ENCODE data around the gene HS1BP3. TPM values are rescaled to one million over a fixed set of nuclear protein-coding genes. Genes with fewer than 3 reads are reported as not detected.

Gene HS1BP3
- total RNA-seq, 1 donor from 2014 or later: 21.0 TPM

GRCh38 chr2:20678780-20679179 is 27.9 kb upstream of the HS1BP3 start:
- no peak overlapping the region for H3K4me3 ChIP-seq (ENCODE audit: insufficient read depth, low read depth, low read length)
- H3K27me3 ChIP-seq (ENCODE audit: insufficient read depth, low read length): peaks cover 2% of the 10 kb centered on the region
- Mint-ChIP-seq H3K9me3 (ENCODE audit: unreplicated experiment) (peaks cover 2% of the 10 kb centered on the region), H3K4me1 (ENCODE audit: low read depth, unreplicated experiment) (peaks cover 2% of the 10 kb centered on the region), H3K36me3 (ENCODE audit: low read depth, unreplicated experiment) (peaks cover 10% of the 10 kb centered on the region), H3K27ac (ENCODE audit: unreplicated experiment) (no peak overlapping the region), H3K27me3 (ENCODE audit: low read depth, unreplicated experiment) (peaks cover 3% of the 10 kb centered on the region), H3K4me3 (ENCODE audit: unreplicated experiment) (no peak overlapping the region)
- TF ChIP-seq EZH2 (IDR thresholded peaks at IDR 0.05; ENCODE audit: insufficient read depth, low read length) (no peak), CTCF (IDR thresholded peaks at IDR 0.05; ENCODE audit: insufficient read depth, low read depth, low read length) (no peak)
- no peak overlapping the region for H3K27ac ChIP-seq (ENCODE audit: low read depth, low read length)
- H2AFZ ChIP-seq (ENCODE audit: low read depth, low read length): no peak overlapping the region
- no peaks in the 10 kb centered on the region for H3K9me3 ChIP-seq (ENCODE audit: insufficient read depth, low read depth, low read length)
- no peaks in the 10 kb centered on the region for H4K20me1 ChIP-seq (ENCODE audit: insufficient read depth, low read length)
- no peaks in the 10 kb centered on the region for H3K36me3 ChIP-seq (ENCODE audit: insufficient read depth, low read length)
- H3K4me1 ChIP-seq (ENCODE audit: insufficient read depth, low read length): peaks cover 7% of the 10 kb centered on the region
- no peak for FAIRE-seq
- H3K4me2 ChIP-seq (ENCODE audit: low read length): no peak overlapping the region
- H3K9ac ChIP-seq (ENCODE audit: low read length): no peak overlapping the region
- DNase-seq (ENCODE audit: low read depth): no peak
- H3K79me2 ChIP-seq (ENCODE audit: insufficient read depth, low read length): no peaks in the 10 kb centered on the region

- Mint-ChIP-seq H3K27ac (ENCODE audit: unreplicated experiment) (no peak overlapping the region), H3K9me3 (ENCODE audit: unreplicated experiment) (peaks cover 2% of the 10 kb centered on the region), H3K4me1 (ENCODE audit: low read depth, unreplicated experiment) (peaks cover 2% of the 10 kb centered on the region), H3K36me3 (ENCODE audit: low read depth, unreplicated experiment) (peaks cover 10% of the 10 kb centered on the region), H3K4me3 (ENCODE audit: unreplicated experiment) (no peak overlapping the region), H3K27me3 (ENCODE audit: low read depth, unreplicated experiment) (peaks cover 11% of the 10 kb centered on the region)
- no peaks in the 10 kb centered on the region for H3K9me3 ChIP-seq (ENCODE audit: insufficient read depth, low read depth, low read length)
- no peak overlapping the region for H3K4me2 ChIP-seq (ENCODE audit: low read length)
- H3K9ac ChIP-seq (ENCODE audit: low read length): no peak overlapping the region
- DNase-seq (ENCODE audit: low read depth) (no peak), FAIRE-seq (no peak)
- no peak overlapping the region for H3K27ac ChIP-seq (ENCODE audit: low read depth, low read length)
- H3K4me3 ChIP-seq (ENCODE audit: insufficient read depth, low read depth, low read length): no peak overlapping the region
- no peaks in the 10 kb centered on the region for H4K20me1 ChIP-seq (ENCODE audit: insufficient read depth, low read length)
- no peak overlapping the region for H2AFZ ChIP-seq (ENCODE audit: low read depth, low read length)
- no peak for TF ChIP-seq EZH2 (IDR thresholded peaks at IDR 0.05; ENCODE audit: insufficient read depth, low read length)
- TF ChIP-seq CTCF (IDR thresholded peaks at IDR 0.05; ENCODE audit: insufficient read depth, low read depth, low read length): no peak
- no peaks in the 10 kb centered on the region for H3K36me3 ChIP-seq (ENCODE audit: insufficient read depth, low read length)
- no peaks in the 10 kb centered on the region for H3K79me2 ChIP-seq (ENCODE audit: insufficient read depth, low read length)
- peaks cover 10% of the 10 kb centered on the region for H3K27me3 ChIP-seq (ENCODE audit: insufficient read depth, low read length)
- H3K4me1 ChIP-seq (ENCODE audit: insufficient read depth, low read length): peaks cover 7% of the 10 kb centered on the region
Measured at GRCh38 chr2:20678086-20678395, 27.1 kb upstream of the HS1BP3 start.

- Mint-ChIP-seq H3K27ac (ENCODE audit: unreplicated experiment) (no peak overlapping the region), H3K27me3 (ENCODE audit: low read depth, unreplicated experiment) (peaks cover 16% of the 10 kb centered on the region)
Measured at GRCh38 chr2:20677301-20678085, 26.6 kb upstream of the HS1BP3 start.

More at GRCh38 chr2:20677301-20678085, 26.6 kb upstream of the HS1BP3 start:
- no peak overlapping the region for H2AFZ ChIP-seq (ENCODE audit: low read depth, low read length)
- peaks cover 15% of the 10 kb centered on the region for H3K27me3 ChIP-seq (ENCODE audit: insufficient read depth, low read length)
- Mint-ChIP-seq H3K9me3 (ENCODE audit: unreplicated experiment) (peaks cover 2% of the 10 kb centered on the region), H3K36me3 (ENCODE audit: low read depth, unreplicated experiment) (peaks cover 8% of the 10 kb centered on the region), H3K4me3 (ENCODE audit: unreplicated experiment) (no peak overlapping the region), H3K4me1 (ENCODE audit: low read depth, unreplicated experiment) (peaks cover 2% of the 10 kb centered on the region)
- no peak overlapping the region for H3K9ac ChIP-seq (ENCODE audit: low read length)
- FAIRE-seq: no peak
- no peak for DNase-seq (ENCODE audit: low read depth)
- H3K79me2 ChIP-seq (ENCODE audit: insufficient read depth, low read length): no peaks in the 10 kb centered on the region
- no peaks in the 10 kb centered on the region for H4K20me1 ChIP-seq (ENCODE audit: insufficient read depth, low read length)
- TF ChIP-seq CTCF (IDR thresholded peaks at IDR 0.05; ENCODE audit: insufficient read depth, low read depth, low read length): no peak
- no peak for TF ChIP-seq EZH2 (IDR thresholded peaks at IDR 0.05; ENCODE audit: insufficient read depth, low read length)
- H3K27ac ChIP-seq (ENCODE audit: low read depth, low read length): no peak overlapping the region
- no peaks in the 10 kb centered on the region for H3K36me3 ChIP-seq (ENCODE audit: insufficient read depth, low read length)
- H3K4me1 ChIP-seq (ENCODE audit: insufficient read depth, low read length): peaks cover 7% of the 10 kb centered on the region
- H3K4me2 ChIP-seq (ENCODE audit: low read length): no peak overlapping the region
- no peaks in the 10 kb centered on the region for H3K9me3 ChIP-seq (ENCODE audit: insufficient read depth, low read depth, low read length)
- H3K4me3 ChIP-seq (ENCODE audit: insufficient read depth, low read depth, low read length): no peak overlapping the region

Data from astrocyte (in vitro differentiated cells and primary cell).